K562 (cell line): ENCODE results near the gene ATP5PB.

Source experiments
- CBFB ChIP-seq: sonication (generic); formaldehyde crosslinking; IDR thresholded peaks from 2 replicates; pipeline ENCODE4 v1.4.0; 2020; ENCODE audit warnings: mild to moderate bottlenecking, missing genetic modification reagents
- EZH2 ChIP-seq: IDR thresholded peaks from 2 replicates; pipeline ENCODE4 v1.6.1; 2012; ENCODE audit warnings: low read depth, mild to moderate bottlenecking, inconsistent platforms, low read length, borderline replicate concordance
- GTF3C2 ChIP-seq: IDR thresholded peaks from 3 replicates; pipeline ENCODE4 v1.6.1; 2011; ENCODE audit warnings: borderline replicate concordance, mild to moderate bottlenecking, moderate library complexity; ENCODE audit not compliant: insufficient read length; ENCODE audit errors: extremely low read depth
- JUN ChIP-seq, 2 experiments: sonication (generic) in 1 of 2; formaldehyde crosslinking in 1 of 2; IDR thresholded peaks; 2 replicates each; pipeline versions ENCODE4 v1.6.1 to v1.8.0; 2012 to 2022; ENCODE audit warnings: borderline replicate concordance in 2 of 2, mild to moderate bottlenecking in 2 of 2, improper control_type of control experiment in 1 of 2, low read depth in 1 of 2, low read length in 1 of 2, missing genetic modification reagents in 1 of 2
- MAZ ChIP-seq, 2 experiments: fragments of 450-650 bp in 1 of 2; sonication (generic) in 1 of 2; formaldehyde crosslinking; IDR thresholded peaks in 1 of 2; conservative IDR thresholded peaks in 1 of 2; 2 replicates each; pipeline versions ENCODE4 v1.4.0 to v1.5.0; 2020; ENCODE audit warnings: mild to moderate bottlenecking in 1 of 2, missing genetic modification reagents in 1 of 2
- NCOR1 ChIP-seq: fragments of 450-650 bp; IDR thresholded peaks from 2 replicates; pipeline ENCODE4 v1.6.1; 2016; ENCODE audit warnings: mild to moderate bottlenecking, moderate library complexity
- POLR2A ChIP-seq: fragments of 450-650 bp; conservative IDR thresholded peaks from 2 replicates; pipeline ENCODE4 v1.6.1; 2016
- POLR2AphosphoS2 ChIP-seq: IDR thresholded peaks from 2 replicates; pipeline ENCODE4 v1.6.1; 2012; ENCODE audit warnings: low read length, improper control_type of control experiment
- ZNF707 ChIP-seq: fragments of 250-450 bp; sonication (Bioruptor Pico); conservative IDR thresholded peaks from 2 replicates; pipeline ENCODE4 v1.8.0; 2022; ENCODE audit warnings: inconsistent platforms, mild to moderate bottlenecking, moderate library complexity

GRCh38 chr1:111439461-111440351 is 9.6 kb upstream of the ATP5PB start:
- TF ChIP-seq CBFB (CRISPR knock-in tag) (no peak), GTF3C2 (no peak), POLR2AphosphoS2 (no peak), ZNF707 (CRISPR knock-in tag) (no peak), MAZ (CRISPR knock-in tag; conservative IDR thresholded peaks at IDR 0.05 in 1 of 2, IDR thresholded peaks at IDR 0.05 in 1 of 2) (no peak), JUN (IDR thresholded peaks at IDR 0.05; ENCODE audit: borderline replicate concordance, low read depth, low read length) (no peak), JUN (CRISPR knock-in tag; IDR thresholded peaks at IDR 0.05; ENCODE audit: borderline replicate concordance) (no peak), NCOR1 (0 out of 2 replicates have a peak, but pooled peaks have one; percentile 19), EZH2 (no peak), POLR2A (no peak; the same call in 1 of the 2 replicates)
